Daoy (cell line): ENCODE data around the gene CPTP. TPM values are rescaled to one million over a fixed set of nuclear protein-coding genes. Genes with fewer than 3 reads are reported as not detected.

Experiments
- DNase-seq: peaks from one replicate; pipeline ENCODE4 v3.0.0-alpha.2; 2015; ENCODE audit warnings: low read depth
- total RNA-seq: library from RNA; depleted of rRNA; stranded (reverse); fragments of >200 nt; shearing (Covaris generic); gene quantifications from 2 replicates; pipeline ENCODE4 v1.2.3, GENCODE V29; 2014; rRNA removed

The CPTP gene
- 7.0 and 12.9 TPM in 2 replicates for total RNA-seq

- DNase-seq: peak; percentile 96
These were observed at the start of gene CPTP, which contains the start of gene INTS11 for GRCh38 chr1:1324524-1325287. Gene CPTP (plus strand): TSS chr1:1324802. CDS start chr1:1326911, 2,109 bp downstream. Gene INTS11 (minus strand): TSS chr1:1324660. CDS start chr1:1324608, 52 bp downstream.

- no peak for DNase-seq
These were observed 49.6 kb upstream of the CPTP start for GRCh38 chr1:1274931-1275431.

DNA sequence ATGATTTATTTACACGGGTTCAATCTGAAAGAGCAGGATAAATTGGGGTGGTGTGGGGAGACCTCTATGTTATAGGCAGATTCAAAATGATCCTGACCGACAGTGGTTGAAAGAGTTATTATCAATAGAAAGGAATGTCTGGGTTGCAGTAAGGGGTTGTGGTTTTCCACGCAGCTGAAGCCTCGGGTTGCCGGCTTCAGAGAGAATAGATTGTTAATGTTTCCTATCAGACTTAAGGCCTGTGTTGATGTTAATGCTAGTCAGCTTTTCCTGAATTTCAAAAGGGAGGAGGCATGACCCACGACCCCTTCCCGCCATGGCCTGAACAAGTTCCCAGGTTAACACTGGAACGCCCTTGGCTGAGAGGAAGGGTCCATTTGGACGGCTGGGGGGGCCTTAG is 48.8 kb upstream of the CPTP start:
- DNase-seq: no peak

GRCh38 chr1:1278620-1279019 is 46.0 kb upstream of the CPTP start:
- DNase-seq: no peak

GRCh38 chr1:1279028-1279427 is 45.6 kb upstream of the CPTP start:
- no peak for DNase-seq

GRCh38 chr1:1280782-1281481 is 43.7 kb upstream of the CPTP start:
- no peak for DNase-seq

DNA sequence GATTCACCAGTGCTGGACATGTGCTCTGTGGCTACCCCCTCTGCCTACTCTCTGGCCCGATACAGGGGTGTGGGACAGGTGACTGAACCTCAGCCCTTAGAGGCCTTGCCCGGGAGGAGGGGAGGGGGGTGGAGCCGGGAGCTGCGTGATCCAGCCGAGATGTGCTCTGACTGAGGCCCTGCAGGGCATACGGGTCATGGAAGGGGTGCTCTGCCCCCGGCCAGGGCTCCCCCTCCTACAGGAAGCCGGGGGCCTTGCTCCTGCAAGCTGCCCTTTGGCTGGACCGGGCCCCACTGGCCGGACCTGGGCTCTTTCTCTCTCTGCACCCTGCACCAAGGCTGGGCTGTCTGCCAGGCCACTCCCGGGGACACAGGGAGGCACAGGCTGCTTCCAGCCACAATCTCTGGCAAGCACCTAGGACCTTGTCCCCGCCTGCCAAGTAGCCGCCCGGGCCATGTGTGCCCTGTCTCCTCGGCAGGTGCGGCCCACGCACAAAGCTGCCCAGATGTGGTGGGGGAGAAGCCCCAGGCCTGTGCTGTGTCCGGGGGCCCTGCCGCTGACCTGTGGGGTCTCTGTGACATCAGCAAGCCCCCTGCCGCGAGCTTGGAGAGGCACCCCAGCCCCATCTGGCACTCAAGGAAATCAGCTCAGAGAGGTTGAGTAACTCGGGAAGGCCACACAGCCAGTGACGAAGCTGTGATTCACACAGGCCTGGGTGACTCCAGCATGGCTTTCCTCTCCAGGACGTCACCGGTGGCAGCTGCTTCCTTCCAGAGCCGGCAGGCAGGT is 42.9 kb upstream of the CPTP start:
- DNase-seq: peak; percentile 91

- DNase-seq: peak; percentile 93
These were observed 41.6 kb upstream of the CPTP start for GRCh38 chr1:1282998-1283397.

- peak; percentile 68 for DNase-seq
These were observed 40.8 kb upstream of the CPTP start for GRCh38 chr1:1283821-1284220.

DNA sequence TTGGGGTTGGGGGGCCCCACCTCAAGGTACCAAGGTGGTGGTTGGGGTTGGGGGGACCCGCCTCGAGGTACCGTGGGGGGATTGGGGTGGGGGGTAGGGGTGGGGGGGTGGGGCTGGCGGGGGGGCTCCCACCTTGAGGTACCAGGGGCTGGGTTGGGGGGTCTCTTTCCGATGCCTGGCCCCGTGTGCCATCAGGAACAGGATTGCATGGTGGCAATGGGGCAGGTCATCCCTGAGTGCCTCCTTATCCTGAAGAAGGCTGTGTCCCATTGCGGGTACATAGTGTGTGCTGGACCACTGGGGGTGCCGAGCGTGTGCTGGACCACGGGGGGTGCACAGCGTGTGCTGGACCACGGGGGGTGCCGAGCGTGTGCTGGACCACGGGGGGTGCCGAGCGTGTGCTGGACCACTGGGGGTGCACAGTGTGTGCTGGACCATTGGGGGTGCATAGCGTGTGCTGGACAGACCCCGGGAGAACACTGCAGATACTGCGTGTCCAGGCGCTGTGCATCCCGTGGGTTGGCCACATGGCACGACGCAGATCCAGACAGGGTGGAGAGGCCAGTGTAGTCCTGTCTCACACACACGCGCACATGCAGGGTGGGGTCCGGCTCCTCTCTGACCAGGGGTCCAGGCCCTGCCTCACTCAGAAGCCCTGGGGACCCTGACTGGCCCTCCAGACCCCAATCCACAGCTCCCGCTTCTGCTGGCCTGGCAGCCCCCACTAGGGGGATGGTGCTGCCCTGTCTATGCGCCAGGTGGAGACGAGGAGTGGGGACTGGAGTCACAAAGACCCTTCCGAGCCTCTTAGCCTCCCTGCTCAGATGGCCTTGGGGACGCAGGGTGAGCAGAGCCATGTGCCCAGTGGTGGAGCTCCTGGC is 40.1 kb upstream of the CPTP start:
- DNase-seq: no peak

DNA sequence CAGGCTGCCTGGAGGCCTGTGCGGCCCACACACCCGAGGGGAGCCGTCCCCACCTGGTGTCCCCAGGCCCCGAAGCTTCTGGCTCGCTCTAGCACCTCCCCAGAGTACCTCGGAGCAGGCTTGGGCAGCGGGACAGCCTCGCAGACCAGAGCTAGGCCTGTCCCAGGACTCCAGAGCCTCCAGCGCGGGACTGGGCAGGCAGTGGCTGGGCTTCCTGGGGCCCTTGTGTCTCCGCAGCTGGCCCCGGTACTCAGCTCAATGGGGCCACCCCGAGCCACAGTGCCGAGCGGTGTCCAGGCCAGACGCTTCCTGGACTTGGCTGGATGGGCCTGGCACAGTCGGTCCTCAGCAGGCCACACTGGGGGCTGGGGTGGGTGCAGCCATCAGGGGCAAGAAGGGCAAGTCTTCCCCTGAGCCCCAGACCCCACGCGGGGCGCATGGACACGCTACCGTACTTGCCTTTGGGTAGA is 39.5 kb upstream of the CPTP start:
- no peak for DNase-seq

DNA sequence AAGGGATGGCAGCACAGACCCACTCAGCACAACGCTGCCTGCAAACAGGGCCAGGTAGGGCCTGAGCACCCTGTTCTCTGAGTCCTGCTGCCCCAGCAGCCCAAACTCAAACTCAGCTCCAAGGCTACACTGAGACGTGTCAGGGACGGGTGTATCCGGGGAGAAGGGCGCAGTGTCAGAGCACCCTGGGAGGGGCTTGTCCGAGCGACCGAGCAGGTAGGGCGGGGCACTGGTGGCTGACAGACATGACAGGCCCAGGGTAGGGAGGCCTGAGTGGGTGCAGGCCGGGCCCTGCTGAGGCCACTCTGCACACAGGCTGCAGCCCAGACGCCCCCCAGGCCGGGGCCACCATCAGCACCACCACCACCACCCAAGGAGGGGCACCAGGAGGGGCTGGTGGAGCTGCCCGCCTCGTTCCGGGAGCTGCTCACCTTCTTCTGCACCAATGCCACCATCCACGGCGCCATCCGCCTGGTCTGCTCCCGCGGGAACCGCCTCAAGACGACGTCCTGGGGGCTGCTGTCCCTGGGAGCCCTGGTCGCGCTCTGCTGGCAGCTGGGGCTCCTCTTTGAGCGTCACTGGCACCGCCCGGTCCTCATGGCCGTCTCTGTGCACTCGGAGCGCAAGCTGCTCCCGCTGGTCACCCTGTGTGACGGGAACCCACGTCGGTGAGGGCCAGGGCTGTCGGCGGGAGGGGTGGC is 38.8 kb upstream of the CPTP start:
- DNase-seq: no peak

DNA sequence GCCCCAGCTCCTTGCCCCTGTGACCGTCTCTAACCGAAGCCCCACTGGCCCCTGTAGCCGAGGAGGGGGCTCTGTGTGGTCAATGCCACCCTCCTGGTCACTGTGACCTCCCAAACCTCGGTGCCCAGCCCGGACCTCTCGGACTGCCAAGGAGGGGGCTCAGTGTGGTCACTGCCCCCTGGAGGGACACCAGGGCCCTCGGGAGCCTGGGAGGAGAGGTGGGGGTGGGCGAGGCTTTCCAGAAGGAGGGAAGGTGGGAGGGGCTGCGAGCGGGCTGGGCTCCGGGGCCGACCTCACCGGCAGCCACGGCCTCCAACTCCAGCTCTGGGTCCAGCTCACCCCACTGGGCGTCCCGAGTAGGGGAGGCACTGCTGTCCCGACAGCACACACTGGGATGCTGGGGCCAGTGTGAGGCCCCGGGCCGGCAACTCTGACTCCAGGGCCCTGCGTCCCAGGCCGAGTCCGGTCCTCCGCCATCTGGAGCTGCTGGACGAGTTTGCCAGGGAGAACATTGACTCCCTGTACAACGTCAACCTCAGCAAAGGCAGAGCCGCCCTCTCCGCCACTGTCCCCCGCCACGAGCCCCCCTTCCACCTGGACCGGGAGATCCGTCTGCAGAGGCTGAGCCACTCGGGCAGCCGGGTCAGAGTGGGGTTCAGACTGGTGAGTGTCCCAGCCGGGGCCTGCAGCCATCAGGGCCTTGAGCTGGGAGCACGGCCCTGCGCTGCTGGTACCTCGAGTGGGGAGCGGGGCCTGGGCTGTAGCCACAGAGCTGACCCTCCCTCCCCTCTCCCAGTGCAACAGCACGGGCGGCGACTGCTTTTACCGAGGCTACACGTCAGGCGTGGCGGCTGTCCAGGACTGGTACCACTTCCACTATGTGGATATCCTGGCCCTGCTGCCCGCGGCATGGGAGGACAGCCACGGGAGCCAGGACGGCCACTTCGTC is 38.0 kb upstream of the CPTP start:
- DNase-seq: no peak

DNA sequence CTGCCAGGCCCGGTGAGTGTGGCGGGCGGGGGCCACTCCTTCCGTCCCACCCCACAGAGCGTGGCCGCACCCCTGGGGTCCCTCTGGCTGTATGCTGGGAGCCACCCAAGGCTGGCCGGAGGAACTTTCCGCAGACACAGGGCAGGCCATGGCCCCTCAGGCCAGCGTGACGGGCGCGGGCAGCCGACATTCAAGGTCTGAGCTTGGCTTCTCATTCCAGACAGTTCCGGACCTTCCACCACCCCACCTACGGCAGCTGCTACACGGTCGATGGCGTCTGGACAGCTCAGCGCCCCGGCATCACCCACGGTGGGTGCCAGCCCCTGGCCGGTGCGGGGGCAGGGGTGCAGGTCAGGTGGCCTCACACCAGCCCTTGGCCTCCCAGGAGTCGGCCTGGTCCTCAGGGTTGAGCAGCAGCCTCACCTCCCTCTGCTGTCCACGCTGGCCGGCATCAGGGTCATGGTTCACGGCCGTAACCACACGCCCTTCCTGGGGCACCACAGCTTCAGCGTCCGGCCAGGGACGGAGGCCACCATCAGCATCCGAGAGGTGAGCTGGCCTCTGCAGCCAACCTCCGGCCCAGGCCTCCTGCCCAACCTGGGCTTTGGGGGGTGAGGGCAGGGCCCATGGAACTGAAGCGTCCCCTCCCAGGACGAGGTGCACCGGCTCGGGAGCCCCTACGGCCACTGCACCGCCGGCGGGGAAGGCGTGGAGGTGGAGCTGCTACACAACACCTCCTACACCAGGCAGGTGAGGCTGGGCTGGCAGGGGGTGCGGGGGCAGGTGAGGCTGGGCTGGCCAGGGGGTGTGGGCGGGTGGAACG is 37.1 kb upstream of the CPTP start:
- DNase-seq: no peak

DNA sequence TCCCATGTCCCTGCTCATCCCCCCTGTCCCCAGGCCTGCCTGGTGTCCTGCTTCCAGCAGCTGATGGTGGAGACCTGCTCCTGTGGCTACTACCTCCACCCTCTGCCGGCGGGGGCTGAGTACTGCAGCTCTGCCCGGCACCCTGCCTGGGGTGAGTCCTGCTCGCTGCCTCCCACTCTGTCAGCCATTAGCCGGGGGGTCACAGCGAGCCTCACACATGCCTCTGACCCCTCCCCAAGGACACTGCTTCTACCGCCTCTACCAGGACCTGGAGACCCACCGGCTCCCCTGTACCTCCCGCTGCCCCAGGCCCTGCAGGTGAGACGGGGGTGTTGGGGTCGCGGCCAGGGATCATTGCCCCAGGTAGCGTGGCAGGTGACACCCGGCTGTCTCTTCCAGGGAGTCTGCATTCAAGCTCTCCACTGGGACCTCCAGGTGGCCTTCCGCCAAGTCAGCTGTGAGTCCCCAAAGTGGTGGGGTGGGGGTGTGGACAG is 34.3 kb upstream of the CPTP start:
- DNase-seq: peak; percentile 70

- peak; percentile 56 for DNase-seq
These were observed 33.5 kb upstream of the CPTP start for GRCh38 chr1:1291023-1291528.

GRCh38 chr1:1291548-1292441 is 32.8 kb upstream of the CPTP start:
- peak; percentile 87 for DNase-seq
